Endothelial cell of umbilical vein (primary cell): Measurements from ENCODE around the gene PRSS48. TPM values are rescaled to one million over a fixed set of nuclear protein-coding genes. Genes with fewer than 3 reads are reported as not detected.

Experiments
- Bru-seq: library from RNA; stranded (reverse); fragments of 400-500 nt; gene quantifications from one replicate; lab custom pipeline; 2021; lab: Mats Ljungman, UMichigan
- BruChase-seq, 2 experiments: library from RNA; stranded (reverse); fragments of 400-500 nt; gene quantifications; one replicate each; lab custom pipeline; 2021; lab: Mats Ljungman, UMichigan
- BruUV-seq: library from RNA; stranded (reverse); fragments of 400-500 nt; replicated peaks from 2 replicates; lab custom pipeline; 2021; lab: Mats Ljungman, UMichigan
- CTCF ChIA-PET: fragments of 300-600, 350-600 bp; sonication (Branson Sonifier 250); formaldehyde crosslinking; loops from one replicate; lab custom pipeline; 2021; ENCODE audit warnings: antibody characterized with exemption, inconsistent platforms; lab: Charles Lee
- POLR2A ChIA-PET: fragments of 300-600, 350-600 bp; sonication (Branson Sonifier 250); formaldehyde crosslinking; loops from one replicate; lab custom pipeline; 2021; ENCODE audit warnings: antibody characterized with exemption, inconsistent platforms; lab: Charles Lee
- DNase-seq: peaks from one replicate; pipeline ENCODE4 v3.0.0-alpha.2; 2011; ENCODE audit warnings: low read depth, low spot score
- FAIRE-seq: peaks from 2 replicates; lab custom pipeline; 2011; peaks lifted over from hg19 to GRCh38; lab: Jason Lieb, UNC
- H2AFZ ChIP-seq: 2 replicates; pipeline ENCODE4 v1.6.0; 2012; ENCODE audit warnings: low read depth, low read length, control low read depth, inconsistent platforms
- H3K27ac ChIP-seq: 2 replicates; pipeline ENCODE4 v1.5.1; 2011; ENCODE audit warnings: low read depth, mild to moderate bottlenecking, control low read depth, low read length, moderate library complexity; ENCODE audit not compliant: insufficient read depth
- H3K27me3 ChIP-seq, 2 experiments: 2 replicates each; pipeline versions ENCODE4 v1.6.0 to v1.6.1; 2011; ENCODE audit warnings: low read length in 2 of 2, mixed read lengths in 1 of 2; ENCODE audit not compliant: control insufficient read depth in 2 of 2, insufficient read depth in 2 of 2
- H3K36me3 ChIP-seq, 2 experiments: 2 replicates in 1 of 2; 3 replicates in 1 of 2; pipeline ENCODE4 v1.5.1; 2011; ENCODE audit warnings: low read length in 2 of 2, mild to moderate bottlenecking in 1 of 2, moderate library complexity in 1 of 2; ENCODE audit not compliant: control insufficient read depth in 2 of 2, insufficient read depth in 2 of 2; ENCODE audit errors: extremely low read depth in 1 of 2
- H3K4me1 ChIP-seq: 3 replicates; pipeline ENCODE4 v1.5.1; 2011; ENCODE audit warnings: mild to moderate bottlenecking, low read length; ENCODE audit not compliant: control insufficient read depth, insufficient read depth; ENCODE audit errors: extremely low read depth
- H3K4me2 ChIP-seq: 2 replicates; pipeline ENCODE4 v1.6.1; 2011; ENCODE audit warnings: low read length, control low read depth, mixed read lengths; ENCODE audit not compliant: insufficient read depth
- H3K4me3 ChIP-seq, 3 experiments: fragments of 200-600 bp in 1 of 3; sonication (generic), shearing (Covaris generic) in 1 of 3; replicated peaks in 1 of 3; 2 replicates each; pipeline ENCODE4 v1.5.1; 2011 to 2016; ENCODE audit warnings: control low read depth in 3 of 3, low read length in 3 of 3, mild to moderate bottlenecking in 2 of 3, inconsistent platforms in 1 of 3, low read depth in 1 of 3, moderate library complexity in 1 of 3; ENCODE audit not compliant: insufficient read depth in 1 of 3
- H3K79me2 ChIP-seq: 2 replicates; pipeline ENCODE4 v1.6.0; 2012; ENCODE audit warnings: low read length, inconsistent platforms; ENCODE audit not compliant: control insufficient read depth, insufficient read depth
- H3K9ac ChIP-seq: replicated peaks from 2 replicates; pipeline ENCODE3; 2011; ENCODE audit warnings: low read length, control low read depth; ENCODE audit not compliant: insufficient read depth; ENCODE audit errors: extremely low read depth
- H3K9me1 ChIP-seq: replicated peaks from 3 replicates; pipeline ENCODE4 v1.6.0; 2011; ENCODE audit warnings: mild to moderate bottlenecking, low read length; ENCODE audit not compliant: control insufficient read depth, insufficient read depth; ENCODE audit errors: extremely low read depth
- H3K9me3 ChIP-seq: replicated peaks from 2 replicates; pipeline ENCODE4 v1.5.1; 2012; ENCODE audit warnings: low read length, inconsistent platforms; ENCODE audit not compliant: control insufficient read depth, insufficient read depth
- H4K20me1 ChIP-seq: replicated peaks from 2 replicates; pipeline ENCODE3; 2011; ENCODE audit warnings: mild to moderate bottlenecking, low read length; ENCODE audit not compliant: control insufficient read depth, insufficient read depth; ENCODE audit errors: extremely low read depth
- JUN ChIP-seq: IDR thresholded peaks from 2 replicates; pipeline ENCODE4 v1.6.1; 2011; ENCODE audit warnings: borderline replicate concordance, low read depth; ENCODE audit not compliant: insufficient read length, insufficient read depth
- POLR2AphosphoS5 ChIP-seq: IDR thresholded peaks from 2 replicates; pipeline ENCODE4 v1.6.1; 2012; ENCODE audit warnings: low read depth, mild to moderate bottlenecking, control low read depth, low read length, moderate library complexity; ENCODE audit not compliant: insufficient read depth
- dilution Hi-C: fragments of 300-500 bp; cut with MboI; formaldehyde crosslinking; loops from one replicate; pipeline ENCODE4 v1.15.0; 2019; ENCODE audit warnings: low sequenced_read_pairs; ENCODE audit not compliant: extremely low pct_ligation_motif_present
- intact Hi-C: fragments of 100-400 bp; cut with micrococcal nuclease; formaldehyde crosslinking; loops from one replicate; pipeline ENCODE4 v1.10.0; 2022
- long read RNA-seq: library from polyadenylated mRNA; stranded (forward); transcript quantifications from one replicate; pipeline ENCODE4 v2.0.0, GENCODE V29; 2021
- polyA minus RNA-seq, 3 experiments: library from RNA; depleted of rRNA, polyadenylated mRNA; stranded (reverse); fragments of >200 nt; gene quantifications; 1 replicate in 1 of 3; 2 replicates in 2 of 3; pipeline ENCODE4 v1.2.3, GENCODE V29; 2011
- polyA plus RNA-seq, 4 experiments: library from polyadenylated mRNA; depleted of rRNA in 3 of 4; stranded (reverse) in 3 of 4; unstranded in 1 of 4; fragments of >200 nt; gene quantifications; 2 replicates each; pipeline versions ENCODE4 v1.2.1 to v1.2.3, GENCODE V29; 2011 to 2012; ENCODE audit warnings: missing spikeins in 1 of 4
- total RNA-seq: library from RNA; stranded (reverse); gene quantifications from 2 replicates; pipeline ENCODE4 v1.2.3, GENCODE V29; 2021
- TF ChIP-seq, protein P1 (sequence below), 2 donors: IDR thresholded peaks; 1 replicate in 1 of 2; 2 replicates in 1 of 2; pipeline ENCODE4 v1.5.1; 2011; ENCODE audit warnings: low read length in 2 of 2, mild to moderate bottlenecking in 2 of 2, moderate library complexity in 2 of 2, control low read depth in 1 of 2, inconsistent platforms in 1 of 2, low read depth in 1 of 2; ENCODE audit not compliant: insufficient read depth in 1 of 2; ENCODE audit errors: extremely low read depth in 1 of 2
- TF ChIP-seq, protein P2 (sequence below): IDR thresholded peaks from 2 replicates; pipeline ENCODE4 v1.6.1; 2011; ENCODE audit not compliant: insufficient read depth, insufficient read length

Gene PRSS48, protein sequence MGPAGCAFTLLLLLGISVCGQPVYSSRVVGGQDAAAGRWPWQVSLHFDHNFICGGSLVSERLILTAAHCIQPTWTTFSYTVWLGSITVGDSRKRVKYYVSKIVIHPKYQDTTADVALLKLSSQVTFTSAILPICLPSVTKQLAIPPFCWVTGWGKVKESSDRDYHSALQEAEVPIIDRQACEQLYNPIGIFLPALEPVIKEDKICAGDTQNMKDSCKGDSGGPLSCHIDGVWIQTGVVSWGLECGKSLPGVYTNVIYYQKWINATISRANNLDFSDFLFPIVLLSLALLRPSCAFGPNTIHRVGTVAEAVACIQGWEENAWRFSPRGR
- total RNA-seq (not detected in 2 replicates), polyA plus RNA-seq (not detected in 2 replicates), polyA minus RNA-seq (not detected in 2 replicates), Bru-seq, nascent RNA (percentile 6 among the genes with signal in this experiment), BruChase-seq, experiment 1, labeled RNA remaining after a 6-hour chase (percentile 10 among the genes with signal in this experiment), BruChase-seq, experiment 2, labeled RNA remaining after a 2-hour chase (percentile 6 among the genes with signal in this experiment)
- polyA plus RNA-seq (2011; cell fraction: cytosol; rRNA removed), result not detected in 2 replicates
- polyA plus RNA-seq (2011; cell fraction: nucleus; rRNA removed), result not detected in 2 replicates
- polyA plus RNA-seq (2012), result not detected in 2 replicates
- not detected for polyA minus RNA-seq (2011; cell fraction: cytosol; rRNA and poly(A)+ RNA removed)
- polyA minus RNA-seq (2011; cell fraction: nucleus; rRNA and poly(A)+ RNA removed), result not detected in 2 replicates
- long read RNA-seq, result 0 reads

DNA sequence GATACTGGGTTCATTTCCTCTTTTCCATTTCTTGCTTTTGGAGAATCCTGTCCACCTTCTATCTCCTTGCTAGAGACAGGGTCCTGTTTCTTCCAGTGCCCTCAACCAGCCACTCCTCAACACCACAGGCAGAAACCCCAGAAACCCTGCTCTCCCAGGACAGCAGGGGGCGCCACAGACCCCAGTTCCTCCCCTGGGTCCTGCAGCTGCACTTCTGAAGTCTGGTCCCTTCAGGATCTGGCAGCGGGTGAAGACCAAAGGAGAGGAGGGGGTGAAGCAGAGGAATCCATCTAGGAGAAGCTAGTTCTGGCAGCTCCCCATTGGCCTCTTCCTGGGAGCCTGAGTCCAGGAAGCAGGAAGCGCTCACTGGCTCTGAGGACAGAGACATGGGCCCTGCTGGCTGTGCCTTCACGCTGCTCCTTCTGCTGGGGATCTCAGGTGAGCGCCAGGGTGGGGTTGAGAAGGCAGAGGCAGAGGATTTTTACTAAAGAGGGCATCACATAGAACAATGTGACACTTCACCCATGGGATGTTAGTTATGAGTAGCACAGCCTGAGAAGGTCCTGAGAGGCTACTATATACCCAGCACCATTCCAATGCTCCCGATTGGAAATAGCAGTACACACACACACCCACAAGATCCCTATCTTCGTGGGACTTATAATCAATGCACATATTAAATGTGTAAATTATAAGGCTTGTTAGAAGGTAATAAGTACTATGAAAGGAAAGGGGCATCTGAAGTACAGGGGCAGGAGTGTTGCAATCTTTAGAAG lies at the start of gene PRSS48:
Gene PRSS48, plus strand, starts transcription at position 375 of the 776 bp plus-strand sequence. Its CDS starts 12 bp downstream, at position 387.
- H3K27me3 ChIP-seq, result no peaks in the 10 kb centered on the region
- no peaks in the 10 kb centered on the region for H3K4me1 ChIP-seq
- H3K79me2 ChIP-seq, result peaks cover 13% of the 10 kb centered on the region
- BruUV-seq, result no TSS peak
- H3K27ac ChIP-seq, result no peak within 1 kb of the TSS
- DNase-seq, result peak; percentile 65
- ChIA-PET CTCF (interaction anchor here (0.9 to 4.6 kb wide), 23 partner anchors 9 to 333 kb away, joined by 3 to 40 read pairs (median 4); partner anchors contain the start of gene SH3D19), POLR2A (no interaction called here)
- H3K4me2 ChIP-seq, result no peak within 1 kb of the TSS
- H3K9me3 ChIP-seq, result no peaks in the 10 kb centered on the region
- intact Hi-C loops, result loop anchor here (1.0 to 2.0 kb wide), 5 partner anchors 85 to 336 kb away; no protein-coding TSS in a partner anchor
- dilution Hi-C loops, result no loop called here
- H3K9ac ChIP-seq, result no peak within 1 kb of the TSS
- H3K36me3 ChIP-seq, result no peaks in the 10 kb centered on the region
- no peak within 1 kb of the TSS for H3K4me3 ChIP-seq
- no peaks in the 10 kb centered on the region for H3K9me1 ChIP-seq
- no peaks in the 10 kb centered on the region for H4K20me1 ChIP-seq
- peak; percentile 87 for FAIRE-seq
- H2AFZ ChIP-seq, result no peak within 1 kb of the TSS
- TF ChIP-seq POLR2AphosphoS5 (no peak), JUN (no peak)
- TF ChIP-seq, protein P1, sequence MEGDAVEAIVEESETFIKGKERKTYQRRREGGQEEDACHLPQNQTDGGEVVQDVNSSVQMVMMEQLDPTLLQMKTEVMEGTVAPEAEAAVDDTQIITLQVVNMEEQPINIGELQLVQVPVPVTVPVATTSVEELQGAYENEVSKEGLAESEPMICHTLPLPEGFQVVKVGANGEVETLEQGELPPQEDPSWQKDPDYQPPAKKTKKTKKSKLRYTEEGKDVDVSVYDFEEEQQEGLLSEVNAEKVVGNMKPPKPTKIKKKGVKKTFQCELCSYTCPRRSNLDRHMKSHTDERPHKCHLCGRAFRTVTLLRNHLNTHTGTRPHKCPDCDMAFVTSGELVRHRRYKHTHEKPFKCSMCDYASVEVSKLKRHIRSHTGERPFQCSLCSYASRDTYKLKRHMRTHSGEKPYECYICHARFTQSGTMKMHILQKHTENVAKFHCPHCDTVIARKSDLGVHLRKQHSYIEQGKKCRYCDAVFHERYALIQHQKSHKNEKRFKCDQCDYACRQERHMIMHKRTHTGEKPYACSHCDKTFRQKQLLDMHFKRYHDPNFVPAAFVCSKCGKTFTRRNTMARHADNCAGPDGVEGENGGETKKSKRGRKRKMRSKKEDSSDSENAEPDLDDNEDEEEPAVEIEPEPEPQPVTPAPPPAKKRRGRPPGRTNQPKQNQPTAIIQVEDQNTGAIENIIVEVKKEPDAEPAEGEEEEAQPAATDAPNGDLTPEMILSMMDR (IDR thresholded peaks at IDR 0.05; ENCODE audit: extremely low read depth in 1 of 2, insufficient read depth in 1 of 2, low read depth in 1 of 2, low read length in 2 of 2), result peak; percentile 87 to 88
- TF ChIP-seq, protein P2, sequence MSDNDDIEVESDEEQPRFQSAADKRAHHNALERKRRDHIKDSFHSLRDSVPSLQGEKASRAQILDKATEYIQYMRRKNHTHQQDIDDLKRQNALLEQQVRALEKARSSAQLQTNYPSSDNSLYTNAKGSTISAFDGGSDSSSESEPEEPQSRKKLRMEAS, result no peak
